Neutrophil (primary cell): ENCODE results near the gene NTMT2.

ENCODE experiments used
- H3K27ac ChIP-seq: fragments of 200-600 bp; sonication (generic); 2 replicates; pipeline ENCODE4 v1.5.1; 2016; ENCODE audit warnings: mild to moderate bottlenecking, moderate library complexity
- H3K27me3 ChIP-seq: fragments of 200-600 bp; sonication (generic); 2 replicates; pipeline ENCODE4 v1.6.0; 2016; ENCODE audit warnings: mild to moderate bottlenecking
- H3K36me3 ChIP-seq: fragments of 200-600 bp; sonication (generic); 2 replicates; pipeline ENCODE4 v1.5.1; 2017
- H3K4me1 ChIP-seq, 2 experiments: fragments of 200-600 bp in 1 of 2; sonication (generic) in 1 of 2; 1 replicate in 1 of 2; 2 replicates in 1 of 2; pipeline versions ENCODE4 v1.5.1 to v1.6.1; 2013 to 2016; ENCODE audit warnings: low read depth in 1 of 2, low read length in 1 of 2, mild to moderate bottlenecking in 1 of 2, moderate library complexity in 1 of 2; ENCODE audit not compliant: control insufficient read depth in 1 of 2, insufficient read depth in 1 of 2
- H3K4me3 ChIP-seq, 2 experiments: fragments of 200-600 bp in 1 of 2; sonication (generic) in 1 of 2; 1 replicate in 1 of 2; 2 replicates in 1 of 2; pipeline ENCODE4 v1.5.1; 2013 to 2016; ENCODE audit warnings: low read depth in 1 of 2, low read length in 1 of 2, mild to moderate bottlenecking in 1 of 2, moderate library complexity in 1 of 2
- H3K9me3 ChIP-seq: fragments of 200-600 bp; sonication (generic); 2 replicates; pipeline ENCODE4 v1.5.1; 2016
- CTCF ChIP-seq: fragments of 200-600 bp; sonication (generic); IDR thresholded peaks from 2 replicates; pipeline ENCODE4 v1.5.1; 2016; ENCODE audit warnings: antibody characterized with exemption

NTMT2 gene

GRCh38 chr1:170210142-170210541 is 64.4 kb downstream of the NTMT2 start:
- Histone ChIP-seq H3K27me3 (peaks cover 5% of the 10 kb centered on the region), H3K9me3 (no peaks in the 10 kb centered on the region), H3K4me1 (no peaks in the 10 kb centered on the region), H3K4me3 (no peak overlapping the region), H3K27ac (no peak overlapping the region), H3K36me3 (no peaks in the 10 kb centered on the region)
- no peak for TF ChIP-seq CTCF

- H3K36me3 ChIP-seq, result no peaks in the 10 kb centered on the region
- no peaks in the 10 kb centered on the region for H3K4me1 ChIP-seq
- no peak for TF ChIP-seq CTCF
- H3K4me3 ChIP-seq, result no peak overlapping the region
- peaks cover 5% of the 10 kb centered on the region for H3K27me3 ChIP-seq
- no peak overlapping the region for H3K27ac ChIP-seq
- no peaks in the 10 kb centered on the region for H3K9me3 ChIP-seq
These were observed 67.8 kb downstream of the NTMT2 start for GRCh38 chr1:170213596-170213995.

- Histone ChIP-seq H3K4me3 (no peak overlapping the region), H3K9me3 (no peaks in the 10 kb centered on the region), H3K27ac (no peak overlapping the region), H3K27me3 (peaks cover 5% of the 10 kb centered on the region), H3K36me3 (no peaks in the 10 kb centered on the region), H3K4me1 (no peaks in the 10 kb centered on the region)
- TF ChIP-seq CTCF, result no peak
These were observed 68.6 kb downstream of the NTMT2 start for GRCh38 chr1:170214117-170215032.

GRCh38 chr1:170215072-170215885 is 69.5 kb downstream of the NTMT2 start:
- Histone ChIP-seq H3K27me3 (peaks cover 5% of the 10 kb centered on the region), H3K4me1 (no peaks in the 10 kb centered on the region), H3K9me3 (no peaks in the 10 kb centered on the region), H3K36me3 (no peaks in the 10 kb centered on the region), H3K4me3 (no peak overlapping the region), H3K27ac (no peak overlapping the region)
- TF ChIP-seq CTCF, result no peak

GRCh38 chr1:170217517-170218256 is 71.9 kb downstream of the NTMT2 start:
- no peaks in the 10 kb centered on the region for H3K9me3 ChIP-seq
- H3K27me3 ChIP-seq, result peaks cover 5% of the 10 kb centered on the region
- H3K4me3 ChIP-seq, result no peak overlapping the region
- no peak for TF ChIP-seq CTCF
- no peaks in the 10 kb centered on the region for H3K36me3 ChIP-seq
- no peak overlapping the region for H3K27ac ChIP-seq
- H3K4me1 ChIP-seq, result no peaks in the 10 kb centered on the region
